GM21423 (cell line): ENCODE data around the gene COL23A1.
"Not testable (repeated sequence)": the region's sequence is repeated elsewhere in the genome, so short reads cannot be mapped to it uniquely, and the experiment has no call there.

Source experiments
- ATAC-seq: cut with Tn5 transposase; IDR thresholded peaks from one replicate; pipeline ENCODE4 v1.9.1; 2021; ENCODE audit warnings: mild to moderate bottlenecking, moderate library complexity; ENCODE audit not compliant: unreplicated experiment

The COL23A1 gene

GRCh38 chr5:178234750-178235587, 355.2 kb downstream of the COL23A1 start:
- no peak for ATAC-seq

GRCh38 chr5:178234121-178234749, 356.0 kb downstream of the COL23A1 start:
- ATAC-seq = no peak

GRCh38 chr5:178232920-178233429, 357.2 kb downstream of the COL23A1 start:
- no peak for ATAC-seq

GRCh38 chr5:178232124-178232919, 357.9 kb downstream of the COL23A1 start, which contains the start of gene PHYKPL:
TSS of gene PHYKPL (minus strand) at chr5:178232802. CDS start at chr5:178232550, 252 bp downstream.
- ATAC-seq = peak; percentile 60

DNA sequence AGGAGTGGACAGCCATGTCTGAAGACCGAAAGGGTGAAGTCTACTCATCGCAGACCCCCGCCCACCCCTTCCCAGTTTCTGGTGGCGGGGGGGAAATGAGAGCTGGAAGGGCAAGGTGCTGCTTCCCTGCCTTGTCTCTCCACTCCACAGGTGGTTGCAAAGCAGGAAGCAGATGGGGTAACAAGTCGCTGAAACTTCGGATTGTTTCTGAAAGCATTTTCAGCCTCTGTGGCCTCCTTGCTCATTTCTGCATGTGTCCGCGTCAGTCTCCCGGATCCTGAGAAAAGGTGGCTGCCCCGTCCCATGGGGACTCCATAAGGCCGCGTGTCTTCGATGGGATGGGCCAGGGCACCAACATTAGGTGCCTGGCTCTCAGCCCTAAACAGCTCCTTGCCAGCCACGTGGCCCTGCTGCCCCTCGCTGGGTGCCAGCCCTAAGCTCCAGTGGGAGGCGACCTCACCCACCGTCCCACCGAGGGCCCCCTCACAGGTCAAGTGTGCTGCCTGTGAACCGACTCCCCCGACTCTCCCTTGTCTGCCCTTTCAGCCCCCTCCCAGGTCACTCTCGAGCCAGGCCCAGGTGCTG, 358.6 kb downstream of the COL23A1 start:
- ATAC-seq = no peak

- no peak for ATAC-seq
Observed at GRCh38 chr5:178230879-178231538, 359.2 kb downstream of the COL23A1 start.

GRCh38 chr5:178229861-178230260, 360.3 kb downstream of the COL23A1 start:
- ATAC-seq = no peak

- not testable (repeated sequence) for ATAC-seq
Observed at GRCh38 chr5:178229111-178229510, 361.1 kb downstream of the COL23A1 start.

DNA sequence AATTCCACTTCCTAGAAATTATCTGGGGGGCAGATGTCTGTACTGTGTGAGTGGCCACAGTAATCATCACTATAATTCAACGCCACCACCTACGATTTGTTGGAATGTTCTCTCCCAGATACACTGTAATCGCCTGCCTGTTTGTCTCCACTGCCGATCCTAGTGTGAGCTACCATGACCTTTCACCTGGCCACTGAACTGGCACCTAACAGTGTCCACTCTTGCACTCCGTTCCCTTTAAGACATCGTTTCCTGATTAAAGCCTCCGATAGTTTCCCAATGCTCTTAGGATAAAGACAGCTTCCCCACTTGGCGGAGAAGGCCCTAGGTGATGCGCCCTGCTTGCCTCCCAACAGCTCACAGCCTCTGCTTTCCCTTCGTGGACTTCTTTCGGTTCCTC, 361.6 kb downstream of the COL23A1 start:
- no peak for ATAC-seq

DNA sequence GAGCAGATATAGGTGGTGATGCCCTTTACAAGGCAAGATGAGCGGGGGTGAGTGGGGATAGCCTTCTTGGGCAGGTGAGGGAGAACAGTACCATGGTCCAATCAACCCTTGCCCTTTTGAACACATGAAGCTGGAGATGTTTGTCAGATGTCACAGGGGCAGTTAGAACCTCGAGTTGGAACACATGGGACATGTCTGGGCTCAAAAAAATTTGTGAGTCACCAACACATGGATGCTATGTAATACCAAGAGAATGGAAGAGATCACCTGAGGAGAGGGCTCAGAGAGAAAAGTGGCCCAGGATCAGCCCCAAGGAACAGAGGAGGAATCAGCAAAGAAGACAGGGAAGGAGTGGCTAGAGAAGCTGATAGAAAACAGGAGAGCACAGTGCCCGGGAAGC, 362.3 kb downstream of the COL23A1 start:
- ATAC-seq = no peak

GRCh38 chr5:178227138-178227659, 363.0 kb downstream of the COL23A1 start:
- ATAC-seq = no peak

DNA sequence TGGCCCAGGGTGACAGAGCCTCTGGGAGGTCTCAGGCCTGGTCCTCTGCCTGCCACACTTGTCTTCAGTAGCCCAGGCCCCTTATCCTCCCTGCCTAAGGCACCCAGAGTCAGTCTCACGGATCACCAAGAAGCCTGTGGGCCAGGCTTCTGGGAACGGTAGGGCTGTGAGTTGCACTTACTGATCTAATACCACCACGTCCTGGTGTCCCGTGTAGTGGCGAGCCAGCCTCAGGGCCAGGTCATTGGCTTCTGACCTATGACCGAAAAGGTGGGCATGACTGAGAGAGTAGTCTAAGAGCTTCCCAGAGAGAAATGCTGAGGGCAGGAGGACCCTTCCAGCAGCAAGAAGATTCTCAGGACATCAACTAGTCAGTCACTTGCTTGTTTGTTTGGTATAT, 365.0 kb downstream of the COL23A1 start:
- no peak for ATAC-seq

DNA sequence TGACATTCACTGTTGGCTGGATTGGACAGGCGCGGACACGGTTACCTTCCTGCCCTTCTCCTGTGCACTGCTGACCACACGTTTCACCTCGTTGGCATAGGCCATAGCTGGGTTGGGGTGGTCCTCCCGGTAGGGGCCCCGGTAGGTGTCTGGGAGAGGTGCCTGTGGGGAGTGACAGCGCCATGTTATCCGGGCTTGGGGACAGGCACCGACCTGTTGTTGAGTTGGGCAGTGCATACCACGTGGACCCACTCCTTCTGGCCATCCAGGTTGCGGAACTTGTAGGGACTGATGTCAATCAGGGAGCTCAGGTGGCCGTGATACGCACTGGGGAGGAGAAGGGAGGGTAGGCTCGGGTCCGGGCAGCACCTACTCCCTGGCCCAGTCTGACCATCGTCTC, 365.8 kb downstream of the COL23A1 start:
- ATAC-seq = no peak

- ATAC-seq = no peak
Observed at GRCh38 chr5:178223828-178224335, 366.3 kb downstream of the COL23A1 start.

DNA sequence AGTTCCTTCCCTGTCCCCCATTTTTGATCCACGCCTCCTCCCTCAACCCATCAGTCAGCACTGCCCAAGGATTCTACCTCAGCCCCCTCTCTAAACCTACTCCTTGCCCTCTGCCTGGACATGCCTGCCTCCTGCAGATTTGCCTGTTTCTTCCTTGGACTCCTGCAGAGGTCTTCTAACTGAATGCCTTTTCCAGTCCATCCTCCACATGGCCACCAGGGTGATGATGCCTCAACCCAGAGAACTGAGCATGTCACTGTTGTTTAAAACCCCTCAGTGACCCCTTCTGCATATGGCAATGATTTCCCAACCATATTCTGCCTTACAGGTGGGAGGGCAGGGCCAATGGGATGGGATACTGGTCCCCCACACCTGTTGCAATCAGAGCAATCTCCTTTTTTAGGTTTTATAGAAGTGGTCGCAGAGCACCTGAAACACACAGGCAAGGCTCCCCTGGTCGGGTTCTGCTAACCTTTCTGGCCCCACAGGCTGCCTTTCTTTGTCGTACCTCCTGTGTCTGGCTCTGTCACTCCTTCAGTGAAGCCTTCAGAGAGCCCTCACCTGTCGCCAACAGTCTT, 366.9 kb downstream of the COL23A1 start:
- no peak for ATAC-seq

GRCh38 chr5:178222292-178222691, 367.9 kb downstream of the COL23A1 start:
- no peak for ATAC-seq

DNA sequence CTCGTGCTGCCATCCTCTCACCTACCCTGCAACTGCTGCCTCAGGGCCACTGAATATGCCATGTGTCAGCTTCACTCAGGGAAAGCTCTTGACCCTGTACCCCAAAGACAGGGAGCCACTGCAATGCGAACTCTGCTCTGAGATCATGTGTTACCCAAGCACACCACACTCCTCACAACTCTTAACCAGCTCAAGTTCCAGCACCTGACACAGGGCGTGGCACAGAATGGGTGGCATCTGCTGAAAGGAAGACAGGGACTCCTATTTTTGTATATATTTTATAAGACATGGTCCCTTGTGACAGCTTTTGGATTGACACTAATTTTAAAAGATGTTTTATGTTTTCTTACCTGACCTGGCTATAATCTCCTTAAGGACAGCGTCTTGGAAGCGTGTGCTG, 368.3 kb downstream of the COL23A1 start:
- no peak for ATAC-seq

DNA sequence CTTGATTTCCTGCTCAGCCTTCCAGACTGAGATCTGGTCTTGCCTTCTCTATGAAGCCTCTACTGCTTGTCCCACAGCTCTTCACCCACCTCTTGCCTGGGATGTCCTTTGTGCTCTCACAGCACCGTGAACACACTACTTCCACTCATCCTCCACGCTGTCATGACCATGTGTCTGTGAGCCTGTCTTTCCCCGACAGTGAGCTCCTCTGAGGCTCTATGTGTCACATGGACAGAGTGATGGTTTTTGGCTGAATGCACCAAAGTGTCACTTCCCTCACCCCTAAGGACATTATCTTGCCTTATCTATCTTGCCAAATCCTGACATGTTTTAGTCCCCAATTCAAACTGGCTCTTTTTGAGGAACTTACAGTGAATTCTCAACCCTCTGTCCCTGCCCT, 368.9 kb downstream of the COL23A1 start:
- ATAC-seq = no peak

DNA sequence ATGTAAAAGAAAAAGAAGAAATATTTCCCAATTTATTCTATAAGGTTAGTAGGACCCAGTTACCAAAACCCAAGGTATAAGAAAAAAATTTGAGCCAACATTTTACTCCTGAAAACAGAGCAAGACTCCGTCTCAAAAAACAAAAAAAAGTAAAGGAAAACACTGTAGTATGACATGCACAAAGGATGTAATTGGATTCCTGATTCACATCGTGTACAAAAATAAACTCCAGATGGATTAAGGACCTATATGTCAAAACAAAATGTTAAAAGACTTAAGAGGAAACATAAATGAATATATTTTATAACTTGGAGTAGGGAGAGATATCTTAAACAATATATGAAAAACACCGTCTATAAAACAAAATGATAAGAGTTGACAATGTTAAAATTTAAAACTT, 371.4 kb downstream of the COL23A1 start:
- ATAC-seq = no peak
